Bronchial epithelial cell (primary cell): ENCODE results near the gene HDAC10. TPM values are rescaled to one million over a fixed set of nuclear protein-coding genes. Genes with fewer than 3 reads are reported as not detected.
A peak's percentile ranks its signal among the peaks of the same experiment; 100 is the strongest.

Source experiments
- DNase-seq: peaks from one replicate; pipeline ENCODE4 v3.0.0-alpha.2; 2010; ENCODE audit warnings: low read depth
- FAIRE-seq: peaks from 2 replicates; lab custom pipeline; 2011; peaks lifted over from hg19 to GRCh38; lab: Jason Lieb, UNC
- H3K27me3 ChIP-seq: 2 replicates; pipeline ENCODE4 v1.5.1; 2011; ENCODE audit warnings: low read length; ENCODE audit not compliant: control insufficient read depth, insufficient read depth
- H3K36me3 ChIP-seq: 2 replicates; pipeline ENCODE4 v1.5.1; 2011; ENCODE audit warnings: low read length; ENCODE audit not compliant: control insufficient read depth, insufficient read depth
- H3K4me3 ChIP-seq: 2 replicates; pipeline ENCODE4 v1.5.1; 2011; ENCODE audit warnings: mild to moderate bottlenecking, low read depth, low read length, control low read depth
- CTCF ChIP-seq: IDR thresholded peaks from 2 replicates; pipeline ENCODE4 v1.5.1; 2011; ENCODE audit warnings: mild to moderate bottlenecking, moderate library complexity, low read length, control low read depth, inconsistent platforms; ENCODE audit not compliant: insufficient read depth, severe bottlenecking
- total RNA-seq: library from RNA; depleted of rRNA; stranded (reverse); fragments of >200 nt; gene quantifications from 2 replicates; pipeline ENCODE4 v1.2.1, GENCODE V29; 2014

HDAC10 gene
- total RNA-seq, 1 donor from 2014 or later: 9.7 TPM

GRCh38 chr22:50286275-50286674, 35.2 kb upstream of the HDAC10 start:
- no peak for TF ChIP-seq CTCF
- Histone ChIP-seq H3K27me3 (no peaks in the 10 kb centered on the region), H3K36me3 (peaks cover 68% of the 10 kb centered on the region), H3K4me3 (no peak overlapping the region)
- DNase-seq (no peak), FAIRE-seq (no peak)

- Histone ChIP-seq H3K36me3 (peaks cover 69% of the 10 kb centered on the region), H3K4me3 (no peak overlapping the region), H3K27me3 (no peaks in the 10 kb centered on the region)
- TF ChIP-seq CTCF: no peak
- FAIRE-seq: no peak
- no peak for DNase-seq
These were observed 34.6 kb upstream of the HDAC10 start for GRCh38 chr22:50285568-50286229.

DNA sequence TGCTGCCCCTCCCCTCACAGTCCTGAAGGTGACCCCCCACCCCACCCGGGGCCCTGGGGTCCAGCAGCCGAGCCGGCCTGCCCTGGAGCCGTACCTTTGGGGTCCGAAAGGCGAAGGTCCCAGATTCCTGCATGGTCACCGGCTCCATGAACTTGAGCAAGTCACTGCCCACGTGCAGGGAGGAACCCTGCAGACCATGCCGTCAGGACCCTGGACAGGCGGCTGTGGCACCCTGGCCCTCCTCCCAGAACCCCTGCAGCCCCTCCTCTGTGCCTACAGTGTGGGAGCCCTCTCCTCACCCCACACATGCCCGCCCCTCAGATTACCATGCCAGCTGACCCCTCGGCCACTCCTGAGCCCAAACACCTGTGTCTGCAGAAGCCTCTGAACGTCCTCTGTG, 33.4 kb upstream of the HDAC10 start:
- no peaks in the 10 kb centered on the region for H3K27me3 ChIP-seq
- peaks cover 67% of the 10 kb centered on the region for H3K36me3 ChIP-seq
- DNase-seq: no peak
- no peak overlapping the region for H3K4me3 ChIP-seq
- TF ChIP-seq CTCF: no peak
- FAIRE-seq: no peak

GRCh38 chr22:50283821-50284220, 32.8 kb upstream of the HDAC10 start:
- Histone ChIP-seq H3K36me3 (peaks cover 67% of the 10 kb centered on the region), H3K27me3 (no peaks in the 10 kb centered on the region), H3K4me3 (no peak overlapping the region)
- no peak for FAIRE-seq
- DNase-seq: no peak
- TF ChIP-seq CTCF: no peak

- FAIRE-seq (no peak), DNase-seq (peak; percentile 93)
- Histone ChIP-seq H3K4me3 (no peak overlapping the region), H3K27me3 (no peaks in the 10 kb centered on the region), H3K36me3 (peaks cover 67% of the 10 kb centered on the region)
- TF ChIP-seq CTCF: no peak
These were observed 31.5 kb upstream of the HDAC10 start for GRCh38 chr22:50282361-50283155.

DNA sequence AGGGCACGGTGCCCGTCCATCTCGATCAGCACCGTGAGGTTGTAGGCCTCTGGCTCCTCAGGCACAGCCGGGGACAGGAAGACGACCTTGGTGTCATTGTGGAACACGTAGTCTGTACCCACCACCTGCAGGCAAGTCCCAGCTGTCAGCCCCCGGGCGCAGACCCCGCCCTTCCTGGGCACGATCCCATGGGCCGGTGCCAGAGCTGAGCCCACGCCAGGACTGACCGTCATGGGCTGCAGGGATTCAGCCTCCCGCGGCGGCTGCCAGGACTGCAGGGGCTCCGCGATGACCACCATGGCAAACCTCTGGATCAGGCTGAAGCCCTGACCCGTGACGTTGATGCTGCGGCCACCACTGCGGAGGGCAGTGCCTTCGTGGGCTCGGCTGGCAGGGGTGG, 30.9 kb upstream of the HDAC10 start:
- no peak for DNase-seq
- FAIRE-seq: no peak
- Histone ChIP-seq H3K4me3 (no peak overlapping the region), H3K27me3 (no peaks in the 10 kb centered on the region), H3K36me3 (peaks cover 67% of the 10 kb centered on the region)
- no peak for TF ChIP-seq CTCF
